Muscle of leg (tissue), 11 donors: ENCODE results near the gene PRKCE. TPM values are rescaled to one million over a fixed set of nuclear protein-coding genes. Genes with fewer than 3 reads are reported as not detected.

Experiments used
- DNase-seq: peaks from one replicate; pipeline ENCODE4 v3.0.0; 2013
- H3K27ac ChIP-seq: one replicate; pipeline ENCODE4 v1.5.1; 2013; ENCODE audit warnings: mild to moderate bottlenecking, low read length, control low read depth
- H3K27me3 ChIP-seq: one replicate; pipeline ENCODE4 v1.6.1; 2013; ENCODE audit warnings: low read length; ENCODE audit not compliant: control insufficient read depth, insufficient read depth
- H3K36me3 ChIP-seq: one replicate; pipeline ENCODE4 v1.6.1; 2013; ENCODE audit warnings: low read length; ENCODE audit not compliant: control insufficient read depth, insufficient read depth
- H3K4me1 ChIP-seq: one replicate; pipeline ENCODE4 v1.6.1; 2013; ENCODE audit warnings: low read length; ENCODE audit not compliant: control insufficient read depth, insufficient read depth
- H3K4me3 ChIP-seq: one replicate; pipeline ENCODE4 v1.5.1; 2013; ENCODE audit warnings: low read length, control low read depth
- H3K9me3 ChIP-seq: replicated peaks from 2 replicates; pipeline ENCODE4 v1.6.1; 2013; ENCODE audit warnings: low read depth, low read length; ENCODE audit not compliant: control insufficient read depth
- whole genome bisulfite sequencing: methylation state at CpG from one replicate; pipeline ENCODE4 v1.1.5; 2013; ENCODE audit warnings: missing lambda C conversion rate; ENCODE audit not compliant: insufficient coverage; 5-methylcytosine and 5-hydroxymethylcytosine counted together
- polyA plus RNA-seq, 8 donors: library from polyadenylated mRNA; unstranded; fragments of 120-200 nt; gene quantifications; one replicate each; pipeline versions ENCODE4 v1.2.1 to v1.2.3, GENCODE V29; 2013; ENCODE audit warnings: inconsistent platforms in 1 of 8, low replicate concordance in 1 of 8; ENCODE audit not compliant: insufficient read length in 8 of 8, insufficient read depth in 1 of 8
- total RNA-seq: library from RNA; stranded (reverse); fragments of 120-200 nt; gene quantifications from one replicate; pipeline ENCODE4 v1.2.4, GENCODE V29; 2013

Gene PRKCE
- total and polyA plus RNA-seq, 9 donors = 3.5 to 8.6 (median 6.3) TPM

DNA sequence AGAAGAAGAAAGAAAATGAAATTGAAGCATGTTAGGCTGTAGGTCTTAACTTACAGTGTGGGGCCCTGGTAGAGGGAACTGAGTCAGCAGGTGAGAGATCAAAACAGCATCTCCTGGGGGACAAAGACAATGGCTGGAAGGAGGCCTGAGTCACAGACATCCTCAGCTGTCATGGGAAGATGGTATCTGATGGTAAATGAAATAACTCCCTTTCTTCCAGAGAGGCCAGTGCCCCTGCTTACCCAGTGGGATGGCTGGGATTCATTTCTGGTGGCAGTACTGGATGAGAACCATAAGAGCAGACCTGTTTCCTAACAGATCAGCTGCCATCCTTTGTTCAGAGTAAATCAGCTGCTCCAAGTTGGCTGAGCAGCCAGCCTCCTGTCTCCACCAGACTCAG is 394.4 kb downstream of the PRKCE start:
- no peak for DNase-seq
- Histone ChIP-seq H3K27ac (no peak overlapping the region), H3K36me3 (no peaks in the 10 kb centered on the region), H3K4me1 (no peaks in the 10 kb centered on the region), H3K27me3 (no peaks in the 10 kb centered on the region), H3K9me3 (no peaks in the 10 kb centered on the region), H3K4me3 (no peak overlapping the region)

DNA sequence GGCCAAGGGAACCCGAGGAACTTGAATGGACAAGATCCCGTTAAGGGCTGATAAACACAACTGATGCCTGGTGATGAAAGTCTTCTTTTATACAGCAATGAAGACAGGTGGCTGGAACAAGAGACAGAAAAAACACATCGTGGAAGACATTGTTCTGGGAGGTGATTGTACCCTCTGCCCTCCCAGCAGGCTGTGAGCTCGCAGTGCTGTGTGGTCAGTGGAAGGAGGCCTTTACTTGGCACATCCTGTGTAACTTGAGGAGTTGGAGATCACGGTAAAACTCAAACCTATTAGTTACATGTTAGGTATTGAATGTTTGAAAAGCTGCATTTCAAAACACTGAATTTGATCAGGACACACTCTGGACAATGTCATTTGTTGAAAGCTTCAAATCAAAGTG is 395.8 kb downstream of the PRKCE start:
- no peaks in the 10 kb centered on the region for H3K27me3 ChIP-seq
- H3K9me3 ChIP-seq = no peaks in the 10 kb centered on the region
- no peak overlapping the region for H3K27ac ChIP-seq
- DNase-seq = no peak
- no peak overlapping the region for H3K4me3 ChIP-seq
- WGBS = 70% methylated on average over 2 of the region's 5 CpGs
- no peaks in the 10 kb centered on the region for H3K4me1 ChIP-seq
- H3K36me3 ChIP-seq = no peaks in the 10 kb centered on the region

DNA sequence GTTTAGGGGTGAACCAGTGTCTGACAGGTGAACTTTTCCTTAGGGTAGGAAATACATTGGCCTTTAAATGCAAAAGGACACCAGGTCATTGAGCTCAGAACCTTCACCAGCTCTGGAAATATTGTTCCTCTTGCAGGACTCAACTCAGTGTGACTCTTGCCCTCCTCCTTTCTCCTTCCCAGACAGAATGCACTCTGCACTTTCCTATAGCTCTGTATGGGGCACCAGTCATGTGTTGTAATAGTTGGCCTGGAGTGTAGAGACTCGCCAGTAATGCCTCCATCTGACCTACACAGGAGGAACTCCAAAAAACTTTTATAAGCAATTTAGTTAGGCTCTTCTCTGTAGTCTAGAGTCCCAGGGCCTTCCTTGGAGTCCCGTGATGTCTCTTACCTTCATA is 397.2 kb downstream of the PRKCE start:
- Histone ChIP-seq H3K27me3 (no peaks in the 10 kb centered on the region), H3K4me1 (no peaks in the 10 kb centered on the region), H3K9me3 (no peaks in the 10 kb centered on the region), H3K36me3 (no peaks in the 10 kb centered on the region), H3K4me3 (no peak overlapping the region), H3K27ac (no peak overlapping the region)
- no peak for DNase-seq
- no CpG with 5 or more reads among the region's 2 CpGs for WGBS

DNA sequence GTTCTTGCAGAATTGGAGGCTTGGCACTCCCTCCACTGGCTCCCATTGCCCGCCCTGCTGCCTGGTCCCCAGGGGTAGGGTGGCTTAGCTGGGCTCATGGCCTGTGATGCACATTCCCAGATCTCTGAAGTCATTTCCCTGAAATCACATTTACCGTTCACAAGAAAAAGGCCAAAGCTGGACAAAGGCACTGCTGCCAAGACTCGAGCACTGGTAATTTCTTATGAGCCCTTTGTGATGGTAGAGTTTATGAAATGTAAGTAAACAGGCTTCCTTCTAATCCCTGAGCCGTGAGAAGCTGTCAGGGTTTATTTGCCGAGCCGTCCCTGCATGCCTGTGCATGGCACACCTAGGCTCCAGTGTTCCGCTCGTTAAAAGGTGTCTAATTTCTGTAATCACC is 398.6 kb downstream of the PRKCE start:
- H3K9me3 ChIP-seq = peaks cover 3% of the 10 kb centered on the region

DNA sequence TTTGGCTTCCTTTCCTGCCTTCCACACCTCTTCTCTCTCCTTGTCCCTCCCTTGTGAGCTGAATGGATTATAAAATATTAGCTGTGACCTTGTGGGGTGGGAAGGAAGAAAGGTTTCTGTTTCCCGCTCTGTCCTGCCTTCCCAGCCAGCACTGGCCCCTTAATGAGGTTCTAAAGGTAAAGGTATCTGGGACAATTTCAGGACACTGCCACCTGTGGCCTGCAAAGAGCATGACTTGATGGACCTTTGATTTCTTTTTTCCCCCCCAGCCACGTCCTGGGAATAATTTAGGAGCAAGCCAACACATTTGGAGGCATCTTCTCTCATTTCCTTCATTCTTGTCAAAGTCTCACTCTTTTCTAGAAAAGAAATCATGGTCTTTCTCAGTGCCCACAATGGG is 399.0 kb downstream of the PRKCE start:
- no peaks in the 10 kb centered on the region for H3K27me3 ChIP-seq
- peaks cover 3% of the 10 kb centered on the region for H3K9me3 ChIP-seq
- H3K4me3 ChIP-seq = no peak overlapping the region
- DNase-seq = no peak
- H3K27ac ChIP-seq = no peak overlapping the region
- WGBS = 70% methylated on average over 1 of the region's 2 CpGs
- H3K4me1 ChIP-seq = no peaks in the 10 kb centered on the region
- no peaks in the 10 kb centered on the region for H3K36me3 ChIP-seq

More for the DNA sequence above, 398.6 kb downstream of the PRKCE start:
- no peaks in the 10 kb centered on the region for H3K4me1 ChIP-seq
- no peak overlapping the region for H3K27ac ChIP-seq
- DNase-seq = no peak
- no peaks in the 10 kb centered on the region for H3K27me3 ChIP-seq
- no peaks in the 10 kb centered on the region for H3K36me3 ChIP-seq
- no peak overlapping the region for H3K4me3 ChIP-seq
- WGBS = 64% methylated on average over 3 of the region's 8 CpGs

DNA sequence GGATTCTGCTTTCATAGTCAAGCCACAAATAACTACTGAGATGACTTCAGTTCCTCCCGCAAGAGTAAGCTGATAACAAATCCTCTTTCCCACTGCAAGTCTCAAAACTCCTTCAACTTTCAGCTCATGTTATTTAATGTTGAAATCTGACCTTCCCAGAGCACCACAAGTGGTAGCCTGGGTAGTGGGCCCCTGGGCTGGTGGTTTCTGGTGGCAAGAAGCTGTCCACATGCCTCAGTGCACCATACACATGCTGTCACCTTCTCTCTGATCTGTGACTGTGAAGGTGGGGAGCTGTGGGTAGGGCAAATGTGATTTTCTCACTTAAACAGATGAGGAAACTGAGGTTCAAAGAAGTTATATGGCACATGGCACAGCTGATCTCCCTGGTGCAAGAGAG is 399.6 kb downstream of the PRKCE start:
- H3K4me1 ChIP-seq = no peaks in the 10 kb centered on the region
- peaks cover 3% of the 10 kb centered on the region for H3K9me3 ChIP-seq
- DNase-seq = no peak
- no peak overlapping the region for H3K27ac ChIP-seq
- H3K27me3 ChIP-seq = no peaks in the 10 kb centered on the region
- no CpG with 5 or more reads among the region's 1 CpG for WGBS
- H3K4me3 ChIP-seq = no peak overlapping the region
- H3K36me3 ChIP-seq = no peaks in the 10 kb centered on the region

DNA sequence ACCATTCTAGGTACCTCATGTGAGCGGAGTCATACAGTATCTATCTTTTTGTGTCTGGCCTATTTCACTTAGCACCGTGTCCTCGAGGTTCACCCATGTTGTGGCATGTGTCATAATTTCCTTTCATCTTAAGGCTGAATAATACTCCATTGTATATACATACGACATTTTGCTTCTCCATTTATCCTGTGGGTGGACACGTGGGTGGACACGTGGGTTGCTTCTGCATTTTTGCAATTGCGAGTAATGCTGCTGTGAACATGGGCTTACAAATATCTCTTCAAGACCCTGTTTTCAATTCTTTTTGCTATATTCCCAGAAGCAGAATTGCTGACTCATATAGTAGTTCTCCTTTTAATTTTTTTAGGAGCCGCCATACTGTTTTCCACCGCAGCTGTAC is 402.1 kb downstream of the PRKCE start:
- no peaks in the 10 kb centered on the region for H3K36me3 ChIP-seq
- H3K27me3 ChIP-seq = no peaks in the 10 kb centered on the region
- 97% methylated on average over 5 of the region's 9 CpGs for WGBS
- no peaks in the 10 kb centered on the region for H3K4me1 ChIP-seq
- no peak overlapping the region for H3K27ac ChIP-seq
- H3K4me3 ChIP-seq = no peak overlapping the region
- peaks cover 3% of the 10 kb centered on the region for H3K9me3 ChIP-seq
- no peak for DNase-seq

DNA sequence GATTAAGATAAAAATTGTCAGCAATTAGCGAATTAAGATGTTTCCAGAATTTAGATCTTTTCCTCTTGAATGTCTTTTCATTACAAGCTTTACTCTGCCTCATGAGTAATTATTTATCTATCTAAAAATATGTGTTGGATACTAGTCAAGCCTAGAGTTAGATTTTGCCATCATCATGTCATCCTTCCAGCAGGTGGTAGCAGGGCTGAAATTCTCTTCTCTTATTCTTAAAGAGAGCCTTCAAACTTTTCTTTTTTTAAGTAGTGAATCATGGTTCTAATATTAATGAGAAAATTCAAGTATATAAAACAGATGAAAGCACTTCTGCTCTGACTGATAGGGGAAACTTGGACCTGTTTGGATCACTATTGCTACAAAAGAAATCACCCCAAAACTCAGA is 405.1 kb downstream of the PRKCE start:
- no peaks in the 10 kb centered on the region for H3K36me3 ChIP-seq
- H3K4me1 ChIP-seq = no peaks in the 10 kb centered on the region
- H3K9me3 ChIP-seq = peaks cover 3% of the 10 kb centered on the region
- WGBS = no CpG with 5 or more reads among the region's 1 CpG
- no peak overlapping the region for H3K27ac ChIP-seq
- no peak overlapping the region for H3K4me3 ChIP-seq
- no peaks in the 10 kb centered on the region for H3K27me3 ChIP-seq
- DNase-seq = no peak

DNA sequence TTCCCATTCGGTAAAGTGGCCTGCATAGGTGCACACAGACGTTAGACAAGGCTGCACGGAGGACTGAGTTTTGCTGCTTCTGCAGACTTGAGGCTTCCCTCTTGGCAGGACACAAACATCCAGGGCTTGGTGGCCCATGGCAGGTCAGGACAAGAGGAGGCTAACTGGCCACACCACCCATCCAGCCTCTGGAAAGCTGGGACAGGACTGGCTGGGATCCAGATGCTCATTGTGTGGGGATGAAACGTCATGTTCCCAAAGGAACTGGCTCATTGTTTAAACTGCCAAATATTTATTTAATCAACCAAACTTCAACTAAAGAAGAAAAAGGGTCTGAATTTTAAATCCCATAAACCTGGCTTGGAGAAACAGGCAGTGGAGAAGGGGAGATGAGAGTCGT is 406.7 kb downstream of the PRKCE start:
- no peaks in the 10 kb centered on the region for H3K27me3 ChIP-seq
- H3K4me1 ChIP-seq = peaks cover 4% of the 10 kb centered on the region
- peaks cover 3% of the 10 kb centered on the region for H3K9me3 ChIP-seq
- no peaks in the 10 kb centered on the region for H3K36me3 ChIP-seq
- 68% methylated on average over 4 of the region's 5 CpGs for WGBS
- no peak for DNase-seq
- H3K4me3 ChIP-seq = no peak overlapping the region
- H3K27ac ChIP-seq = no peak overlapping the region

DNA sequence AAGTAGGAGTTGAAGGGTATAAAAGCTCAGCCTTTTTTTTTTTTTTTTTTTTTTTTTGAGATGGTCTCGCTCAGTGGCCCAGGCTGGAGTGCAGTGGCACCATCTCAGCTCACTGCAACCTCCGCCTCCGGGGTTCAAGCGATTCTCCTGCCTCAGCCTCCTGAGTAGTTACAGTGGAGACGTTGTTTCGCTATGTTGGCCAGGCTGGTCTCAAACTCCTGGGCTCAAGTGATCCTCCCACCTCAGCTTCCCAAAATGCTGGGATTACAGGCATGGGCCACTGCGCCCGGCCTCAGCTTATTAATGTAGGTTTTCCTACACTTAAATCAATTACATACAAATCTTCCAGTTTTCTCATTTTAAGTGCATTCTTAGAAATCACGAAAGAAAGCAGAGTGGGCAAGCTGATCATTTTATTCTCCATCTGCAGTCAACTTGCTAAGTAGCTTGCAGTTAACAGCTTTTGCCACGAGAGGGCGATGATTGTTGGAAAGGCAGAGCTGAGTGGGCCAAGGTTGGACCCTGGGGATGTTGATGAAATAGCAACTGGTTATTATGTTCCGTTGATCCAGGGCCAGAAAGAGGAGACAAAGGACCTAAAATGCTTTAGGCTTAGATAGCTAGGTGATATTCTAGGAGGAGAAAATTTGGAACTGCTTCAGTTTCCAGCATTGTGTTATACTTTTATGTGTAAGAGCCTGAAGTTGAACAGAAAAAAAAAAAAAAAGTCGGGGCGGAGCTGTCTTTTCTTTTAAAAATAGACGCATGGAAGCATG is 411.4 kb downstream of the PRKCE start:
- Histone ChIP-seq H3K9me3 (no peaks in the 10 kb centered on the region), H3K4me1 (peaks cover 7% of the 10 kb centered on the region), H3K27me3 (no peaks in the 10 kb centered on the region), H3K4me3 (no peak overlapping the region), H3K27ac (no peak overlapping the region), H3K36me3 (no peaks in the 10 kb centered on the region)
- WGBS = 32% methylated on average over 11 of the region's 15 CpGs
- peak; percentile 93 for DNase-seq

DNA sequence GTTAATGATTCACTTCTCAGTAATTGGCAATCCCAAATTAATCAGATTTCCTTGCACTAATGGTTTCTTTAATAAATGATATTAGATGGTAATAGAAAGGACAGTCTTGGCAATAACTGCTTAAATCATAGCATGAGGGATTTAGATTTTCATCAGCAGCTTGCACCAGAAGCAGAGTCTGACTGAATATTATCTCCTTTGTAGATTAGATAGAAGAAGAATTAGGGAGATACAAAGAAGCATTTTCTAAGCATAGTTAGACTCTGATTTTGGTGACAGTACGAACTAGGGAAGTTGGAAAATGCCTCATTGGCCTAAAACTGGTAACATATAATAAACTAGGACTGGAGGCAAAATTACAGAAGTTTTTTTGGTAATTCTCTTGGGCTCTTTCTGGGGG is 412.9 kb downstream of the PRKCE start:
- no CpG with 5 or more reads among the region's 1 CpG for WGBS
- H3K4me3 ChIP-seq = no peak overlapping the region
- peaks cover 11% of the 10 kb centered on the region for H3K4me1 ChIP-seq
- no peaks in the 10 kb centered on the region for H3K36me3 ChIP-seq
- H3K9me3 ChIP-seq = no peaks in the 10 kb centered on the region
- H3K27me3 ChIP-seq = no peaks in the 10 kb centered on the region
- H3K27ac ChIP-seq = no peak overlapping the region
- DNase-seq = no peak
